Central memory CD4-positive, alpha-beta T cell (primary cell): Measurements from ENCODE around the gene TRPM2.
A peak's percentile ranks its signal among the peaks of the same experiment; 100 is the strongest.

Experiments used
- DNase-seq: peaks from one replicate; pipeline ENCODE4 v3.0.0; 2022
- total RNA-seq, 3 experiments: gene quantifications; one replicate each; lab custom pipeline; 2026; lab: John Stamatoyannopoulos, UW

Gene TRPM2
- 0.27 to 3.9 (median 0.88) reads per million in 3 experiments for total RNA-seq

GRCh38 chr21:44353191-44353970, at the start of gene TRPM2:
Gene TRPM2 (plus strand): TSS chr21:44353621. CDS start chr21:44353701, 80 bp downstream.
- DNase-seq = peak; percentile 28

- no peak for DNase-seq
These were observed 49.3 kb upstream of the TRPM2 start for GRCh38 chr21:44304011-44304616.

GRCh38 chr21:44304877-44305293, 48.5 kb upstream of the TRPM2 start:
- DNase-seq = peak; percentile 34

GRCh38 chr21:44305691-44306090, 47.7 kb upstream of the TRPM2 start:
- DNase-seq = no peak

GRCh38 chr21:44306936-44307704, 46.3 kb upstream of the TRPM2 start:
- no peak for DNase-seq

GRCh38 chr21:44310628-44311507, 42.6 kb upstream of the TRPM2 start:
- no peak for DNase-seq

- DNase-seq = no peak
These were observed 41.3 kb upstream of the TRPM2 start for GRCh38 chr21:44312089-44312488.

GRCh38 chr21:44312716-44313115, 40.7 kb upstream of the TRPM2 start:
- DNase-seq = no peak

GRCh38 chr21:44313451-44313850, 40.0 kb upstream of the TRPM2 start:
- DNase-seq = no peak

GRCh38 chr21:44314128-44314527, 39.3 kb upstream of the TRPM2 start:
- no peak for DNase-seq

- no peak for DNase-seq
These were observed 38.9 kb upstream of the TRPM2 start for GRCh38 chr21:44314561-44314960.

GRCh38 chr21:44315691-44316203, 37.7 kb upstream of the TRPM2 start:
- no peak for DNase-seq

GRCh38 chr21:44316277-44316900, 37.0 kb upstream of the TRPM2 start:
- DNase-seq = no peak

GRCh38 chr21:44317241-44317782, 36.1 kb upstream of the TRPM2 start:
- DNase-seq = no peak

- no peak for DNase-seq
These were observed 35.5 kb upstream of the TRPM2 start for GRCh38 chr21:44317871-44318270.

GRCh38 chr21:44318489-44319285, 34.7 kb upstream of the TRPM2 start:
- no peak for DNase-seq

- no peak for DNase-seq
These were observed 33.9 kb upstream of the TRPM2 start for GRCh38 chr21:44319407-44320065.

- no peak for DNase-seq
These were observed 32.6 kb upstream of the TRPM2 start for GRCh38 chr21:44320847-44321246.

- no peak for DNase-seq
These were observed 31.5 kb upstream of the TRPM2 start for GRCh38 chr21:44321846-44322450.
